HepG2 (cell line): Measurements from ENCODE around the gene TPPP2. TPM values are rescaled to one million over a fixed set of nuclear protein-coding genes. Genes with fewer than 3 reads are reported as not detected.
A peak's percentile ranks its signal among the peaks of the same experiment; 100 is the strongest.

Experiments
- ARHGAP35 ChIP-seq: sonication (generic); formaldehyde crosslinking; IDR thresholded peaks from 2 replicates; pipeline ENCODE4 v1.9.0; 2022; ENCODE audit warnings: mild to moderate bottlenecking, inconsistent platforms, moderate library complexity, missing genetic modification reagents, borderline replicate concordance
- CCDC6 ChIP-seq: sonication (generic); formaldehyde crosslinking; IDR thresholded peaks from 2 replicates; pipeline ENCODE4 v1.8.1; 2022; ENCODE audit warnings: mild to moderate bottlenecking, missing genetic modification reagents, moderate library complexity
- CTCF ChIP-seq: sonication (generic); formaldehyde crosslinking; IDR thresholded peaks from 2 replicates; pipeline ENCODE4 v1.5.0; 2020; ENCODE audit warnings: mild to moderate bottlenecking, missing genetic modification reagents, moderate library complexity
- FOXO4 ChIP-seq: sonication (generic); formaldehyde crosslinking; conservative IDR thresholded peaks from 2 replicates; pipeline ENCODE4 v1.8.1; 2023; ENCODE audit warnings: missing genetic modification reagents
- GPN1 ChIP-seq: sonication (generic); formaldehyde crosslinking; IDR thresholded peaks from 2 replicates; pipeline ENCODE4 v1.5.1; 2020; ENCODE audit warnings: missing genetic modification reagents, borderline replicate concordance
- GTF3A ChIP-seq: sonication (generic); formaldehyde crosslinking; conservative IDR thresholded peaks from 2 replicates; pipeline ENCODE4 v1.4.0; 2020; ENCODE audit warnings: mild to moderate bottlenecking, missing genetic modification reagents
- KDM3A ChIP-seq: IDR thresholded peaks from 2 replicates; pipeline ENCODE4 v1.6.1; 2018; ENCODE audit warnings: low read depth, missing compliant biosample characterization
- MIER3 ChIP-seq: IDR thresholded peaks from 2 replicates; pipeline ENCODE4 v1.6.1; 2016; ENCODE audit warnings: missing compliant biosample characterization, borderline replicate concordance
- NAIF1 ChIP-seq: sonication (generic); formaldehyde crosslinking; IDR thresholded peaks from 2 replicates; pipeline ENCODE4 v1.5.0; 2020; ENCODE audit warnings: mild to moderate bottlenecking, missing genetic modification reagents, borderline replicate concordance
- NCOA5 ChIP-seq: sonication (generic); formaldehyde crosslinking; IDR thresholded peaks from 2 replicates; pipeline ENCODE4 v1.4.0; 2020; ENCODE audit warnings: missing genetic modification reagents
- NKX3-1 ChIP-seq: sonication (generic); formaldehyde crosslinking; IDR thresholded peaks from 2 replicates; pipeline ENCODE4 v1.5.0; 2020; ENCODE audit warnings: missing genetic modification reagents
- NPAS2 ChIP-seq: sonication (generic); formaldehyde crosslinking; IDR thresholded peaks from 2 replicates; pipeline ENCODE4 v1.8.0; 2022; ENCODE audit warnings: mild to moderate bottlenecking, missing genetic modification reagents, borderline replicate concordance
- SIX4 ChIP-seq: sonication (generic); formaldehyde crosslinking; IDR thresholded peaks from 2 replicates; pipeline ENCODE4 v1.4.0; 2020; ENCODE audit warnings: missing genetic modification reagents
- SMC3 ChIP-seq: IDR thresholded peaks from 2 replicates; pipeline ENCODE4 v1.6.1; 2011; ENCODE audit warnings: low read length, improper control_type of control experiment
- TBL1XR1 ChIP-seq: fragments of 150-350 bp; IDR thresholded peaks from 2 replicates; pipeline ENCODE4 v1.6.1; 2014; ENCODE audit warnings: borderline replicate concordance, low read length; ENCODE audit not compliant: partially characterized antibody
- TCF7L2 ChIP-seq: IDR thresholded peaks from 2 replicates; pipeline ENCODE4 v1.6.1; 2011; ENCODE audit warnings: mild to moderate bottlenecking, low read depth, low read length, moderate library complexity
- TRIM24 ChIP-seq: sonication (generic); formaldehyde crosslinking; IDR thresholded peaks from 2 replicates; pipeline ENCODE4 v1.8.0; 2022; ENCODE audit warnings: mild to moderate bottlenecking, missing genetic modification reagents
- ZEB1 ChIP-seq: IDR thresholded peaks from 2 replicates; pipeline ENCODE4 v1.6.1; 2012; ENCODE audit warnings: mild to moderate bottlenecking, low read depth, inconsistent platforms; ENCODE audit not compliant: insufficient replicate concordance
- ZFX ChIP-seq: sonication (generic); formaldehyde crosslinking; IDR thresholded peaks from 2 replicates; pipeline ENCODE4 v1.4.0; 2020; ENCODE audit warnings: mild to moderate bottlenecking, low read depth, missing genetic modification reagents, moderate library complexity
- ZNF18 ChIP-seq: sonication (generic); formaldehyde crosslinking; IDR thresholded peaks from 2 replicates; pipeline ENCODE4 v1.8.0; 2022; ENCODE audit warnings: mild to moderate bottlenecking, missing genetic modification reagents; ENCODE audit not compliant: insufficient replicate concordance
- ZNF224 ChIP-seq: sonication (generic); formaldehyde crosslinking; IDR thresholded peaks from 2 replicates; pipeline ENCODE4 v1.5.0; 2020; ENCODE audit warnings: mild to moderate bottlenecking, missing genetic modification reagents
- ZNF253 ChIP-seq: sonication (generic); formaldehyde crosslinking; IDR thresholded peaks from 2 replicates; pipeline ENCODE4 v1.8.0; 2022; ENCODE audit warnings: mild to moderate bottlenecking, missing genetic modification reagents, borderline replicate concordance
- ZNF431 ChIP-seq: sonication (generic); formaldehyde crosslinking; IDR thresholded peaks from 2 replicates; pipeline ENCODE4 v1.9.0; 2022; ENCODE audit warnings: missing genetic modification reagents, low read depth, mild to moderate bottlenecking, borderline replicate concordance
- ZNF441 ChIP-seq: sonication (generic); formaldehyde crosslinking; IDR thresholded peaks from 2 replicates; pipeline ENCODE4 v1.7.0; 2021; ENCODE audit warnings: missing genetic modification reagents, borderline replicate concordance
- ZNF501 ChIP-seq: sonication (generic); formaldehyde crosslinking; IDR thresholded peaks from 2 replicates; pipeline ENCODE4 v1.5.1; 2020; ENCODE audit warnings: mild to moderate bottlenecking, moderate library complexity, missing genetic modification reagents
- ZNF552 ChIP-seq: sonication (generic); formaldehyde crosslinking; IDR thresholded peaks from 2 replicates; pipeline ENCODE4 v1.9.0; 2022; ENCODE audit warnings: missing genetic modification reagents, mild to moderate bottlenecking, borderline replicate concordance
- polyA plus RNA-seq, 8 experiments: library from polyadenylated mRNA; depleted of rRNA in 3 of 8; stranded (reverse) in 7 of 8; unstranded in 1 of 8; fragments of >200 nt; fragmentation: Illumina TruSeq in 4 of 8; extraction: Trizol in 4 of 8; gene quantifications; 2 replicates each; pipeline versions ENCODE4 v1.2.1 to v1.2.3, GENCODE V29; 2011 to 2016; ENCODE audit warnings: low read depth in 4 of 8, missing spikeins in 1 of 8, mixed read lengths in 1 of 8; ENCODE audit not compliant: insufficient read depth in 1 of 8
- total RNA-seq, 5 experiments: library from RNA; depleted of rRNA; stranded (reverse); fragments of >200 nt; fragmentation: Illumina TruSeq; extraction: Trizol; gene quantifications; 2 replicates each; pipeline ENCODE4 v1.2.3, GENCODE V29; 2016; ENCODE audit warnings: low read depth in 1 of 5

TPPP2 gene
- total and polyA plus RNA-seq, 2 of the 13 experiments (the other 11 are each of a cell fraction or from before 2014, with no cell fraction given), result 0.58 to 4.2 TPM

- TF ChIP-seq TCF7L2 (no peak), ZNF431 (CRISPR knock-in tag) (no peak), KDM3A (CRISPR knock-in tag) (no peak), FOXO4 (CRISPR knock-in tag) (no peak), ZNF552 (CRISPR knock-in tag) (peak; percentile 58; the same call in 1 of the 2 replicates), ZNF501 (CRISPR knock-in tag) (no peak), ZNF441 (no peak), CTCF (peak; percentile 88), NPAS2 (CRISPR knock-in tag) (no peak), ZNF18 (CRISPR knock-in tag) (no peak), CCDC6 (CRISPR knock-in tag) (peak; percentile 31; the same call in 1 of the 2 replicates), GTF3A (CRISPR knock-in tag) (no peak), ZEB1 (peak; percentile 60), MIER3 (CRISPR knock-in tag) (no peak), NCOA5 (CRISPR knock-in tag) (no peak), NKX3-1 (CRISPR knock-in tag) (no peak), ZNF224 (no peak), SMC3 (peak; percentile 94), GPN1 (no peak), ZNF253 (CRISPR knock-in tag) (no peak), TRIM24 (no peak), TBL1XR1 (no peak), NAIF1 (CRISPR knock-in tag) (no peak), SIX4 (CRISPR knock-in tag) (no peak), ARHGAP35 (CRISPR knock-in tag) (peak; percentile 29; the same call in 1 of the 2 replicates), ZFX (CRISPR knock-in tag) (no peak; the same call in 1 of the 2 replicates)
Measured at GRCh38 chr14:21068521-21069387, 38.7 kb downstream of the TPPP2 start (continued).
